Upper lobe of left lung (tissue), 6 donors: ENCODE results near the gene ARHGAP24. TPM values are rescaled to one million over a fixed set of nuclear protein-coding genes. Genes with fewer than 3 reads are reported as not detected.

Experiments
- ATAC-seq, 2 donors: fragments of 200-7000 bp; cut with Tn5 transposase; one replicate each; pipeline ENCODE4 v1.9.1; 2022; ENCODE audit warnings: mild to moderate bottlenecking in 2 of 2, moderate library complexity in 2 of 2; ENCODE audit not compliant: low FRiP score in 2 of 2
- DNase-seq, 2 donors: peaks; one replicate each; pipeline ENCODE4 v3.0.0-alpha.2; 2019 to 2020
- H3K27ac ChIP-seq, 4 donors: fragments of 200-600 bp; sonication (generic); one replicate each; pipeline ENCODE4 v1.5.1; 2016 to 2019
- H3K27me3 ChIP-seq, 4 donors: fragments of 200-600 bp; sonication (generic); one replicate each; pipeline ENCODE4 v1.5.1; 2017 to 2019
- H3K36me3 ChIP-seq, 4 donors: fragments of 200-600 bp; sonication (generic); one replicate each; pipeline ENCODE4 v1.5.1; 2016 to 2019
- H3K4me1 ChIP-seq, 4 donors: fragments of 200-600 bp; sonication (generic); one replicate each; pipeline ENCODE4 v1.5.1; 2018 to 2019
- H3K4me3 ChIP-seq, 4 donors: fragments of 200-600 bp; sonication (generic); one replicate each; pipeline ENCODE4 v1.5.1; 2017 to 2019; ENCODE audit warnings: mild to moderate bottlenecking in 2 of 4, moderate library complexity in 1 of 4
- H3K9me3 ChIP-seq, 4 donors: fragments of 200-600 bp; sonication (generic); one replicate each; pipeline ENCODE4 v1.5.1; 2018 to 2019
- CTCF ChIP-seq, 6 experiments: fragments of 450-650 bp in 4 of 6; fragments of 200-600 bp in 2 of 6; sonication (generic) in 2 of 6; IDR thresholded peaks; one replicate each; pipeline ENCODE4 v1.5.1; 2016 to 2019; ENCODE audit warnings: antibody characterized with exemption in 6 of 6
- EP300 ChIP-seq, 4 donors: sonication (generic); formaldehyde crosslinking; IDR thresholded peaks; one replicate each; pipeline ENCODE4 v1.5.1; 2017; ENCODE audit warnings: antibody characterized with exemption in 4 of 4, control low read depth in 2 of 4
- POLR2A ChIP-seq, 4 donors: fragments of 450-650 bp; IDR thresholded peaks; one replicate each; pipeline ENCODE4 v1.5.1; 2016 to 2017; ENCODE audit warnings: antibody characterized with exemption in 4 of 4, mild to moderate bottlenecking in 2 of 4
- POLR2AphosphoS5 ChIP-seq, 2 donors: sonication (generic); formaldehyde crosslinking; IDR thresholded peaks; one replicate each; pipeline ENCODE4 v1.5.1; 2017; ENCODE audit warnings: antibody characterized with exemption in 2 of 2
- WGBS, 2 donors: methylation state at CpG; one replicate each; pipeline ENCODE4 v1.1.5; 2017 to 2018; 5-methylcytosine and 5-hydroxymethylcytosine counted together
- total RNA-seq, 6 donors: library from RNA; depleted of rRNA in 4 of 6; stranded (reverse); fragments of >200 nt in 4 of 6; gene quantifications; one replicate each; pipeline versions ENCODE4 v1.1.0 to v1.2.1, GENCODE V29; 2016 to 2021
- donor health status: DM: no; HTN: no; CAD: no; lungs with moderate emphysema.
- donor health status: DM: no; HTN: yes; CAD: no; lungs with severe emphysema.

ARHGAP24 gene
- total RNA-seq, 6 donors from 2014 or later = 26.4 to 92.2 (median 52.4) TPM

DNA sequence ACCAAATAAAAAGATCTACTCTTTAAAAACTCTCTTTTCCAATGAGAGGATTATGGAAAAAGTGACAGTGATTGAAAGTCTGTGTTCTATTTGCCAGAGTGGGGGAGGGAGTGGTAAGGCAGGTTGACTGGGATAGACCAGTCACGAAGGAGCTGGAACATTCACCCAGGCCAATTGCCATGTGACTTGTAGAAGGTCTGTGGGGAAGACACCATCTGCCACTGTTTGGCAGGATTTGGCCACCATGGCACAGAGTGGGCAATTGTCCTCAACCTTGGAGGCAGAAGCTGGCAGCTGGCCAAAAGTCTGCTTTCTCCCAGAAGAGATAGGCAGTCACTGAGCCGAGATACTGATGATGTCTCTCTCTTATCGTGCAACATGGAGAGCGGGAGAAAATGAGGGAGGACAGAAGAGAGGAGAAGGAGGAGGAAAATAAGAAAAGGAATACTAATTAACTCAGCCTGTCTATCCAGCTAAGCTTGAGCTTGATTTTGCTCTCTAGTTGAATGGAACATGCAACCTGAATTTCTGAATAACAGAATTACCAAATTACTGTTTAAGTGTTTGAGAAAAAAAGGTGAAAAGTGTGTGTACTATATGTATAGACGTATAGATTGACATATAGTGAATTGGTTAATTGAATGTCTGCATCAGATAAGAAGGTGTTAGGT is 267.1 kb downstream of the ARHGAP24 start:
- DNase-seq (no peak), ATAC-seq (no peak)
- no peaks in the 10 kb centered on the region for H3K9me3 ChIP-seq
- no peaks in the 10 kb centered on the region for H3K27me3 ChIP-seq
- peak overlapping the region in 2 of 4 donors; percentile 1 to 24 for H3K27ac ChIP-seq
- H3K36me3 ChIP-seq = no peaks in the 10 kb centered on the region
- 84 to 94% methylated on average over 5 of the region's 5 CpGs for WGBS, 2 donors
- H3K4me1 ChIP-seq = peaks cover 0 to 16% (median 9%) of the 10 kb centered on the region in 4 donors
- no peak overlapping the region for H3K4me3 ChIP-seq
- TF ChIP-seq POLR2A (IDR thresholded peaks at IDR 0.05) = no peak
- TF ChIP-seq POLR2AphosphoS5 (IDR thresholded peaks at IDR 0.05) = no peak
- no peak for TF ChIP-seq EP300 (IDR thresholded peaks at IDR 0.05)
- no peak for TF ChIP-seq CTCF (IDR thresholded peaks at IDR 0.05)

GRCh38 chr4:85744950-85745349 is 270.0 kb downstream of the ARHGAP24 start:
- 76 to 82% methylated on average over 6 of the region's 6 CpGs for WGBS, 2 donors
- Histone ChIP-seq H3K27ac (peak overlapping the region in 1 of 4 donors; percentile 34), H3K4me3 (no peak overlapping the region), H3K4me1 (peaks cover 0 to 16% (median 9%) of the 10 kb centered on the region in 4 donors), H3K36me3 (no peaks in the 10 kb centered on the region), H3K9me3 (no peaks in the 10 kb centered on the region), H3K27me3 (no peaks in the 10 kb centered on the region)
- no peak for DNase-seq
- TF ChIP-seq CTCF (IDR thresholded peaks at IDR 0.05) = no peak
- no peak for TF ChIP-seq EP300 (IDR thresholded peaks at IDR 0.05)
- no peak for TF ChIP-seq POLR2A (IDR thresholded peaks at IDR 0.05)
- TF ChIP-seq POLR2AphosphoS5 (IDR thresholded peaks at IDR 0.05) = no peak
- no peak for ATAC-seq

- Histone ChIP-seq H3K27ac (no peak overlapping the region), H3K9me3 (no peaks in the 10 kb centered on the region), H3K4me1 (peaks cover 0 to 16% (median 9%) of the 10 kb centered on the region in 4 donors), H3K36me3 (no peaks in the 10 kb centered on the region), H3K4me3 (no peak overlapping the region), H3K27me3 (no peaks in the 10 kb centered on the region)
- DNase-seq = no peak
- no peak for ATAC-seq
- TF ChIP-seq POLR2AphosphoS5 (IDR thresholded peaks at IDR 0.05) (no peak), CTCF (IDR thresholded peaks at IDR 0.05) (no peak), EP300 (IDR thresholded peaks at IDR 0.05) (no peak), POLR2A (IDR thresholded peaks at IDR 0.05) (no peak)
- 52 to 65% methylated on average over 3 of the region's 3 CpGs for WGBS, 2 donors
Measured at GRCh38 chr4:85745939-85746338, 271.0 kb downstream of the ARHGAP24 start.

DNA sequence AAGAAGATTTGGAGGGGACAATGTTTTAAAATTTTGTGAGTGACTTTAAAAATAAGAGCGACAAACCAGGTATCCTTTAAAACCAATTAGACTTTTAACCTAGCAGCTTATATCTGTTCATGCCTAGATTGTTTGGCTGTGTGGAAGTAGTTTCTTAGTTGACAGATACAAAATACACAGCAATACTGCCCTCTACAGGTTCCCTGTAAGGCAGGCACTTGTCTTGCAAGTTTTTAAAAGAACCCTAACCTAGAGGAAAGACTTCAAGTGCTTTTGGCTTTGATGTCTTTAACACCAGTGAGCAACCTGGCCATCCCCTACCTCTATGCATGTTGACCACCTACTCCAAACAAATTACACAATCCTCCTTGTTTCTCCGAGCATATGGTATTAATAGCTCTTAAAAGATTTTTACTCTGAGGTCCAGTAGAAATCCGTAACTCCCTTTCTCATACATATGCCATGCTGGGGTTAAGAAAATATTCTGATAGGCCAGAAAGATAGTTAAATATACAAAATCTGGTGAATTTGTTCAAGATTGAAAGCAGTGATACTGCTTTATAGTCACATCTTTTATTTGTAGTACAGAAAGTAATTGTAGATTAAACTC is 273.0 kb downstream of the ARHGAP24 start:
- Histone ChIP-seq H3K4me1 (peaks cover 0 to 8% (median 6%) of the 10 kb centered on the region in 4 donors), H3K27ac (no peak overlapping the region), H3K4me3 (no peak overlapping the region), H3K36me3 (no peaks in the 10 kb centered on the region), H3K9me3 (no peaks in the 10 kb centered on the region), H3K27me3 (no peaks in the 10 kb centered on the region)
- DNase-seq (peak in 1 of 2 donors; percentile 38), ATAC-seq (peak; percentile 86)
- no peak for TF ChIP-seq POLR2A (IDR thresholded peaks at IDR 0.05)
- peak; percentile 63 to 83 (median 75) for TF ChIP-seq CTCF (IDR thresholded peaks at IDR 0.05)
- WGBS, 2 donors = 40 to 43% methylated on average over 3 of the region's 3 CpGs
